GM23338 (cell line): ENCODE data around the gene HNRNPAB. TPM values are rescaled to one million over a fixed set of nuclear protein-coding genes. Genes with fewer than 3 reads are reported as not detected.

Experiments used
- ATAC-seq: fragments of 200-7000 bp; cut with Tn5 transposase; 3 replicates; pipeline ENCODE4 v1.9.1; 2020
- DNase-seq: peaks from one replicate; pipeline ENCODE4 v3.0.0-alpha.2; 2015; ENCODE audit warnings: low spot score
- H2AFZ ChIP-seq: fragments of 200-600 bp; sonication (generic); 2 replicates; pipeline ENCODE4 v1.8.0; 2016; ENCODE audit warnings: antibody characterized with exemption, mild to moderate bottlenecking, moderate library complexity
- H3F3A ChIP-seq: fragments of 200-600 bp; sonication (generic); replicated peaks from 2 replicates; pipeline ENCODE4 v1.8.0; 2017; ENCODE audit warnings: antibody characterized with exemption, mixed run types, low read depth
- H3K27ac ChIP-seq: fragments of 200-600 bp; sonication (generic); 2 replicates; pipeline ENCODE4 v1.6.1; 2016; ENCODE audit warnings: low read depth
- H3K27me3 ChIP-seq: fragments of 200-600 bp; sonication (generic); 2 replicates; pipeline ENCODE4 v1.8.0; 2016; ENCODE audit warnings: mild to moderate bottlenecking, mixed run types, moderate library complexity; ENCODE audit not compliant: insufficient read depth
- H3K36me3 ChIP-seq: fragments of 200-600 bp; sonication (generic); 2 replicates; pipeline ENCODE4 v1.8.0; 2016; ENCODE audit warnings: mild to moderate bottlenecking; ENCODE audit not compliant: insufficient read depth
- H3K4me1 ChIP-seq: fragments of 200-600 bp; sonication (generic); 2 replicates; pipeline ENCODE4 v1.8.0; 2016; ENCODE audit warnings: mild to moderate bottlenecking, moderate library complexity; ENCODE audit not compliant: insufficient read depth
- H3K4me2 ChIP-seq: fragments of 200-600 bp; sonication (generic); 2 replicates; pipeline ENCODE4 v1.7.1; 2017; ENCODE audit warnings: mixed run types
- H3K4me3 ChIP-seq: fragments of 200-600 bp; sonication (generic); 2 replicates; pipeline ENCODE4 v1.6.1; 2016; ENCODE audit warnings: mixed run types
- H3K79me2 ChIP-seq: fragments of 200-600 bp; sonication (generic); replicated peaks from 2 replicates; pipeline ENCODE4 v1.8.0; 2017; ENCODE audit warnings: mild to moderate bottlenecking; ENCODE audit not compliant: insufficient read depth
- H3K9me2 ChIP-seq: fragments of 200-600 bp; sonication (generic); 2 replicates; pipeline ENCODE4 v1.8.0; 2017; ENCODE audit not compliant: insufficient read depth
- H4K20me1 ChIP-seq: fragments of 200-600 bp; sonication (generic); replicated peaks from 2 replicates; pipeline ENCODE4 v1.8.0; 2017; ENCODE audit warnings: mild to moderate bottlenecking; ENCODE audit not compliant: insufficient read depth
- H3K27ac Mint-ChIP-seq: 2 replicates; pipeline ENCODE4 v1.8.0; 2020; ENCODE audit warnings: inconsistent platforms, mild to moderate bottlenecking, moderate library complexity, mixed read lengths
- H3K27me3 Mint-ChIP-seq: 3 replicates; pipeline ENCODE4 v1.8.0; 2022; ENCODE audit warnings: low read depth, mild to moderate bottlenecking, moderate library complexity, mixed read lengths, inconsistent platforms; ENCODE audit not compliant: insufficient read depth, poor library complexity
- H3K36me3 Mint-ChIP-seq: 3 replicates; pipeline ENCODE4 v1.8.0; 2021; ENCODE audit warnings: low read depth, mild to moderate bottlenecking, inconsistent platforms, moderate library complexity, mixed read lengths
- H3K4me1 Mint-ChIP-seq: 3 replicates; pipeline ENCODE4 v1.8.0; 2020; ENCODE audit warnings: mild to moderate bottlenecking, inconsistent platforms, mixed read lengths
- H3K4me3 Mint-ChIP-seq: 3 replicates; pipeline ENCODE4 v1.8.0; 2021; ENCODE audit warnings: moderate library complexity, mild to moderate bottlenecking, inconsistent platforms, mixed read lengths
- H3K9me3 Mint-ChIP-seq: 3 replicates; pipeline ENCODE4 v1.8.0; 2020; ENCODE audit warnings: moderate library complexity, mild to moderate bottlenecking, inconsistent platforms, mixed read lengths
- CREB1 ChIP-seq: fragments of 250-450 bp; sonication (Bioruptor Pico); IDR thresholded peaks from 2 replicates; pipeline ENCODE4 v1.5.0; 2020; ENCODE audit warnings: low read depth, mild to moderate bottlenecking, moderate library complexity
- EZH2phosphoT487 ChIP-seq: fragments of 200-600 bp; sonication (generic); IDR thresholded peaks from one replicate; pipeline ENCODE4 v1.8.1; 2018; ENCODE audit warnings: antibody characterized with exemption; ENCODE audit not compliant: unreplicated experiment
- JUNB ChIP-seq: IDR thresholded peaks from one replicate; pipeline ENCODE4 v1.6.1; 2016; ENCODE audit warnings: antibody characterized with exemption; ENCODE audit not compliant: unreplicated experiment
- POLR2AphosphoS5 ChIP-seq: IDR thresholded peaks from 2 replicates; pipeline ENCODE4 v1.6.1; 2016; ENCODE audit warnings: antibody characterized with exemption, low read depth
- ZNF114 ChIP-seq: fragments of 250-450 bp; sonication (Bioruptor Pico); IDR thresholded peaks from 2 replicates; pipeline ENCODE4 v1.5.0; 2020; ENCODE audit warnings: mild to moderate bottlenecking, moderate library complexity
- polyA plus RNA-seq: library from polyadenylated mRNA; unstranded; fragments of >200 nt; fragmentation: Nextera tagmentation; extraction: Ambion mirVana; gene quantifications from 2 replicates; pipeline ENCODE4 v1.2.1, GENCODE V29; 2016
- total RNA-seq: library from RNA; depleted of rRNA; stranded (reverse); fragments of >200 nt; shearing (Covaris generic); gene quantifications from 2 replicates; pipeline ENCODE4 v1.2.3, GENCODE V29; 2014
- TF ChIP-seq, protein P1 (sequence below), 2 experiments: fragments of 200-600 bp in 1 of 2; sonication (generic) in 1 of 2; conservative IDR thresholded peaks; 2 replicates each; pipeline versions ENCODE4 v1.5.1 to v1.6.1; 2016 to 2017; ENCODE audit warnings: antibody characterized with exemption in 2 of 2, low read depth in 2 of 2, mild to moderate bottlenecking in 2 of 2, moderate library complexity in 1 of 2
- TF ChIP-seq, protein P2 (sequence below): IDR thresholded peaks from one replicate; pipeline ENCODE4 v1.6.1; 2018; ENCODE audit warnings: antibody characterized with exemption; ENCODE audit not compliant: unreplicated experiment

Gene HNRNPAB
- total and polyA plus RNA-seq, 2 experiments from 2014 or later = 304 to 579 TPM

DNA sequence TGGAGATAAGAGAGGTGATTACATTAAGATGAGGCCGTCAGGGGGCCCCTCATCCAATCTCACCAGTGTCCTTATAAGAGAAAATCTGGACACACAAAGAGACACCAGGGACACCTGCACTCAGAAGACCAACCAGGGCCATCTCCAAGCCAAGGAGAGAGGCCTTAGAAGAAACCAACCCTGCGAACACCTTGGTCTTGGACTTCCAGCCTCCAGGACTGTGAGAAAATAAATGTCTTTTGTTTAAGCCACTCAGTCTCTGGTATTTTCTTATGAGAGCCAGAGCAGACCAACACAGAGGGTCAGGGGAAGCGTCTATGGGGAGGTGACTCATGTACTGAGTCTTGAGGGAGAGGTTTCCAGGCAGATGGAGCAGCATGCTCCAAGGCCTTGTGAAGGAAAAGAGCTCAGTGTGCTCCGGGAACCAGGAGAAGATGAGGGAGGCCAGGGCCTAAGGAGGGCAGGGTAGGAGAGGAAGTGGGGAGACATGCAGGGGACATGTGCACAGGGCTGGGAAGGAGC, 22.9 kb downstream of the HNRNPAB start:
- Mint-ChIP-seq H3K36me3 (peaks cover 59% of the 10 kb centered on the region), H3K27ac (no peak overlapping the region), H3K4me1 (peaks cover 34% of the 10 kb centered on the region), H3K4me3 (no peak overlapping the region), H3K27me3 (peaks cover 14% of the 10 kb centered on the region), H3K9me3 (no peaks in the 10 kb centered on the region; the same call in 2 of the 3 replicates)
- no peak for TF ChIP-seq CREB1 (CRISPR knock-in tag)
- no peak for TF ChIP-seq EZH2phosphoT487
- TF ChIP-seq JUNB = no peak
- TF ChIP-seq, protein P1, sequence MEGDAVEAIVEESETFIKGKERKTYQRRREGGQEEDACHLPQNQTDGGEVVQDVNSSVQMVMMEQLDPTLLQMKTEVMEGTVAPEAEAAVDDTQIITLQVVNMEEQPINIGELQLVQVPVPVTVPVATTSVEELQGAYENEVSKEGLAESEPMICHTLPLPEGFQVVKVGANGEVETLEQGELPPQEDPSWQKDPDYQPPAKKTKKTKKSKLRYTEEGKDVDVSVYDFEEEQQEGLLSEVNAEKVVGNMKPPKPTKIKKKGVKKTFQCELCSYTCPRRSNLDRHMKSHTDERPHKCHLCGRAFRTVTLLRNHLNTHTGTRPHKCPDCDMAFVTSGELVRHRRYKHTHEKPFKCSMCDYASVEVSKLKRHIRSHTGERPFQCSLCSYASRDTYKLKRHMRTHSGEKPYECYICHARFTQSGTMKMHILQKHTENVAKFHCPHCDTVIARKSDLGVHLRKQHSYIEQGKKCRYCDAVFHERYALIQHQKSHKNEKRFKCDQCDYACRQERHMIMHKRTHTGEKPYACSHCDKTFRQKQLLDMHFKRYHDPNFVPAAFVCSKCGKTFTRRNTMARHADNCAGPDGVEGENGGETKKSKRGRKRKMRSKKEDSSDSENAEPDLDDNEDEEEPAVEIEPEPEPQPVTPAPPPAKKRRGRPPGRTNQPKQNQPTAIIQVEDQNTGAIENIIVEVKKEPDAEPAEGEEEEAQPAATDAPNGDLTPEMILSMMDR (conservative IDR thresholded peaks at IDR 0.05; ENCODE audit: low read depth in 2 of 2) = no peak
- TF ChIP-seq, protein P2, sequence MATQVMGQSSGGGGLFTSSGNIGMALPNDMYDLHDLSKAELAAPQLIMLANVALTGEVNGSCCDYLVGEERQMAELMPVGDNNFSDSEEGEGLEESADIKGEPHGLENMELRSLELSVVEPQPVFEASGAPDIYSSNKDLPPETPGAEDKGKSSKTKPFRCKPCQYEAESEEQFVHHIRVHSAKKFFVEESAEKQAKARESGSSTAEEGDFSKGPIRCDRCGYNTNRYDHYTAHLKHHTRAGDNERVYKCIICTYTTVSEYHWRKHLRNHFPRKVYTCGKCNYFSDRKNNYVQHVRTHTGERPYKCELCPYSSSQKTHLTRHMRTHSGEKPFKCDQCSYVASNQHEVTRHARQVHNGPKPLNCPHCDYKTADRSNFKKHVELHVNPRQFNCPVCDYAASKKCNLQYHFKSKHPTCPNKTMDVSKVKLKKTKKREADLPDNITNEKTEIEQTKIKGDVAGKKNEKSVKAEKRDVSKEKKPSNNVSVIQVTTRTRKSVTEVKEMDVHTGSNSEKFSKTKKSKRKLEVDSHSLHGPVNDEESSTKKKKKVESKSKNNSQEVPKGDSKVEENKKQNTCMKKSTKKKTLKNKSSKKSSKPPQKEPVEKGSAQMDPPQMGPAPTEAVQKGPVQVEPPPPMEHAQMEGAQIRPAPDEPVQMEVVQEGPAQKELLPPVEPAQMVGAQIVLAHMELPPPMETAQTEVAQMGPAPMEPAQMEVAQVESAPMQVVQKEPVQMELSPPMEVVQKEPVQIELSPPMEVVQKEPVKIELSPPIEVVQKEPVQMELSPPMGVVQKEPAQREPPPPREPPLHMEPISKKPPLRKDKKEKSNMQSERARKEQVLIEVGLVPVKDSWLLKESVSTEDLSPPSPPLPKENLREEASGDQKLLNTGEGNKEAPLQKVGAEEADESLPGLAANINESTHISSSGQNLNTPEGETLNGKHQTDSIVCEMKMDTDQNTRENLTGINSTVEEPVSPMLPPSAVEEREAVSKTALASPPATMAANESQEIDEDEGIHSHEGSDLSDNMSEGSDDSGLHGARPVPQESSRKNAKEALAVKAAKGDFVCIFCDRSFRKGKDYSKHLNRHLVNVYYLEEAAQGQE = no peak
- TF ChIP-seq POLR2AphosphoS5 = no peak
- Histone ChIP-seq H3K27ac (no peak overlapping the region), H3K9me2 (no peaks in the 10 kb centered on the region), H3F3A (0 out of 2 replicates have a peak, but pooled peaks cover 3% of the 10 kb centered on the region), H3K36me3 (peaks cover 9% of the 10 kb centered on the region), H3K79me2 (peaks cover 13% of the 10 kb centered on the region; the same call in 1 of the 2 replicates), H3K27me3 (no peaks in the 10 kb centered on the region), H4K20me1 (peaks cover 6% of the 10 kb centered on the region; the same call in 1 of the 2 replicates), H3K4me1 (peaks cover 24% of the 10 kb centered on the region; the same call in 1 of the 2 replicates), H3K4me3 (no peak overlapping the region), H3K4me2 (no peak overlapping the region), H2AFZ (no peak overlapping the region)
- no peak for ATAC-seq
- no peak for DNase-seq

DNA sequence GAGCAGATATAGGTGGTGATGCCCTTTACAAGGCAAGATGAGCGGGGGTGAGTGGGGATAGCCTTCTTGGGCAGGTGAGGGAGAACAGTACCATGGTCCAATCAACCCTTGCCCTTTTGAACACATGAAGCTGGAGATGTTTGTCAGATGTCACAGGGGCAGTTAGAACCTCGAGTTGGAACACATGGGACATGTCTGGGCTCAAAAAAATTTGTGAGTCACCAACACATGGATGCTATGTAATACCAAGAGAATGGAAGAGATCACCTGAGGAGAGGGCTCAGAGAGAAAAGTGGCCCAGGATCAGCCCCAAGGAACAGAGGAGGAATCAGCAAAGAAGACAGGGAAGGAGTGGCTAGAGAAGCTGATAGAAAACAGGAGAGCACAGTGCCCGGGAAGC, 23.6 kb downstream of the HNRNPAB start:
- Mint-ChIP-seq H3K4me3 (no peak overlapping the region), H3K27me3 (peaks cover 14% of the 10 kb centered on the region), H3K4me1 (peaks cover 33% of the 10 kb centered on the region), H3K27ac (no peak overlapping the region), H3K9me3 (no peaks in the 10 kb centered on the region; the same call in 2 of the 3 replicates), H3K36me3 (peaks cover 59% of the 10 kb centered on the region)
- Histone ChIP-seq H3K4me1 (peaks cover 24% of the 10 kb centered on the region; the same call in 1 of the 2 replicates), H3K27me3 (no peaks in the 10 kb centered on the region), H3K9me2 (no peaks in the 10 kb centered on the region), H3K4me3 (no peak overlapping the region), H4K20me1 (no peaks in the 10 kb centered on the region; the same call in 1 of the 2 replicates), H3K4me2 (no peak overlapping the region), H2AFZ (no peak overlapping the region), H3K79me2 (peaks cover 13% of the 10 kb centered on the region; the same call in 1 of the 2 replicates), H3K36me3 (peaks cover 9% of the 10 kb centered on the region), H3F3A (peaks cover 5% of the 10 kb centered on the region), H3K27ac (no peak overlapping the region)
- ATAC-seq (no peak), DNase-seq (no peak)
- no peak for TF ChIP-seq ZNF114 (CRISPR knock-in tag)
- TF ChIP-seq JUNB = no peak
- TF ChIP-seq, protein P2 = no peak
- no peak for TF ChIP-seq EZH2phosphoT487
- TF ChIP-seq, protein P1 (conservative IDR thresholded peaks at IDR 0.05; ENCODE audit: low read depth in 2 of 2) = no peak
